Breast epithelium (tissue), 4 donors: Measurements from ENCODE around the gene PCDHA8. TPM values are rescaled to one million over a fixed set of nuclear protein-coding genes. Genes with fewer than 3 reads are reported as not detected.
A peak's percentile ranks its signal among the peaks of the same experiment; 100 is the strongest.

Experiments
- DNase-seq, 2 donors: peaks; one replicate each; pipeline ENCODE4 v3.0.0-alpha.2; 2019; ENCODE audit warnings: low spot score in 2 of 2
- H3K27ac ChIP-seq, 2 donors: fragments of 200-600 bp; sonication (generic) in 1 of 2; one replicate each; pipeline ENCODE4 v1.5.1; 2016 to 2019; ENCODE audit warnings: mild to moderate bottlenecking in 1 of 2
- H3K27me3 ChIP-seq, 2 donors: fragments of 200-600 bp; sonication (generic) in 1 of 2; one replicate each; pipeline versions ENCODE4 v1.5.1 to v1.6.0; 2017 to 2019; ENCODE audit warnings: control low read depth in 1 of 2, mild to moderate bottlenecking in 1 of 2
- H3K36me3 ChIP-seq: fragments of 200-600 bp; one replicate; pipeline ENCODE4 v1.5.1; 2019
- H3K4me1 ChIP-seq, 2 donors: fragments of 200-600 bp; sonication (generic); one replicate each; pipeline ENCODE4 v1.5.1; 2016 to 2019; ENCODE audit warnings: control low read depth in 1 of 2
- H3K4me3 ChIP-seq, 3 donors: fragments of 200-600 bp; sonication (generic); 1 replicate in 2 of 3; 2 replicates in 1 of 3; pipeline ENCODE4 v1.5.1; 2016 to 2019; ENCODE audit warnings: mild to moderate bottlenecking in 3 of 3, moderate library complexity in 2 of 3
- H3K9me3 ChIP-seq, 2 donors: fragments of 200-600 bp; sonication (generic) in 1 of 2; one replicate each; pipeline ENCODE4 v1.5.1; 2016 to 2019; ENCODE audit warnings: control low read depth in 1 of 2
- CTCF ChIP-seq, 3 donors: fragments of 450-650 bp; IDR thresholded peaks; one replicate each; pipeline ENCODE4 v1.5.1; 2016 to 2017; ENCODE audit warnings: antibody characterized with exemption in 3 of 3, mild to moderate bottlenecking in 3 of 3, moderate library complexity in 3 of 3
- POLR2A ChIP-seq: fragments of 450-650 bp; IDR thresholded peaks from one replicate; pipeline ENCODE4 v1.6.1; 2016; ENCODE audit warnings: antibody characterized with exemption, mild to moderate bottlenecking, moderate library complexity
- POLR2AphosphoS5 ChIP-seq, 3 donors: sonication (generic); formaldehyde crosslinking; IDR thresholded peaks; one replicate each; pipeline ENCODE4 v1.6.1; 2017; ENCODE audit warnings: antibody characterized with exemption in 3 of 3
- intact Hi-C: fragments of 100-400 bp; cut with DNase I; formaldehyde crosslinking; loops from one replicate; pipeline ENCODE4 v1.15.1; 2023; ENCODE audit warnings: low total_unique reads
- total RNA-seq, 3 donors: library from RNA; depleted of rRNA; stranded (reverse); fragments of >200 nt; gene quantifications; one replicate each; pipeline ENCODE4 v1.1.0, GENCODE V29; 2016

Gene PCDHA8
- total RNA-seq, 3 donors from 2014 or later = 0.32 to 0.98 (median 0.88) TPM

- Histone ChIP-seq H3K9me3 (peaks cover 29 to 50% of the 10 kb centered on the region in 2 donors), H3K4me1 (no peaks in the 10 kb centered on the region), H3K4me3 (peak within 1 kb of the TSS in 2 of 3 donors; percentile 49 to 61), H3K27me3 (peaks cover 0 to 3% of the 10 kb centered on the region in 2 donors), H3K27ac (peak within 1 kb of the TSS in 1 of 2 donors; percentile 63), H3K36me3 (no peaks in the 10 kb centered on the region)
- no peak for DNase-seq
- intact Hi-C loops = no loop called here
- TF ChIP-seq POLR2A (no peak), POLR2AphosphoS5 (IDR thresholded peaks at IDR 0.05) (no peak), CTCF (IDR thresholded peaks at IDR 0.05) (peak in 1 of 3 donors; percentile 38)
Observed at GRCh38 chr5:140855772-140856674, 15.0 kb downstream of the PCDHA8 start, which contains the start of gene PCDHA10. TSS of gene PCDHA10 (plus strand) at chr5:140855897. CDS start at chr5:140856049, 152 bp downstream.

- Histone ChIP-seq H3K4me1 (no peaks in the 10 kb centered on the region), H3K36me3 (no peaks in the 10 kb centered on the region), H3K4me3 (no peak overlapping the region), H3K27ac (no peak overlapping the region), H3K27me3 (peaks cover 0 to 3% of the 10 kb centered on the region in 2 donors), H3K9me3 (peaks cover 40 to 62% of the 10 kb centered on the region in 2 donors)
- no peak for TF ChIP-seq POLR2AphosphoS5 (IDR thresholded peaks at IDR 0.05)
- no peak for TF ChIP-seq POLR2A
- TF ChIP-seq CTCF (IDR thresholded peaks at IDR 0.05) = no peak
- no peak for DNase-seq
- intact Hi-C loops = no loop called here
Observed at GRCh38 chr5:140857177-140857986, 16.4 kb downstream of the PCDHA8 start.

DNA sequence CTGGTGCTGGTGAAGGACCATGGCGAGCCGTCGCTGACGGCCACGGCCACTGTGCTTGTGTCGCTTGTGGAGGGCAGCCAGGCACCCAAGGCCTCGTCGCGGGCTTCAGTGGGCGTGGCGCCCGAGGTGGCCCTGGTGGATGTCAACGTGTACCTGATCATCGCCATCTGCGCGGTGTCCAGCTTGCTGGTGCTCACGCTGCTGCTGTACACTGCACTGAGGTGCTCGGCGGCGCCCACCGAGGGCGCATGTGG lies 16.9 kb downstream of the PCDHA8 start:
- Histone ChIP-seq H3K27me3 (peaks cover 0 to 3% of the 10 kb centered on the region in 2 donors), H3K9me3 (peaks cover 45 to 67% of the 10 kb centered on the region in 2 donors), H3K4me1 (no peaks in the 10 kb centered on the region), H3K27ac (no peak overlapping the region), H3K4me3 (no peak overlapping the region), H3K36me3 (no peaks in the 10 kb centered on the region)
- intact Hi-C loops = no loop called here
- no peak for DNase-seq
- TF ChIP-seq CTCF (IDR thresholded peaks at IDR 0.05) (no peak), POLR2A (no peak), POLR2AphosphoS5 (IDR thresholded peaks at IDR 0.05) (no peak)

- no peaks in the 10 kb centered on the region for H3K4me1 ChIP-seq
- peaks cover 0 to 3% of the 10 kb centered on the region in 2 donors for H3K27me3 ChIP-seq
- no peaks in the 10 kb centered on the region for H3K36me3 ChIP-seq
- intact Hi-C loops = no loop called here
- no peak for DNase-seq
- H3K4me3 ChIP-seq = no peak overlapping the region
- no peak overlapping the region for H3K27ac ChIP-seq
- TF ChIP-seq CTCF (IDR thresholded peaks at IDR 0.05) (no peak), POLR2A (no peak), POLR2AphosphoS5 (IDR thresholded peaks at IDR 0.05) (no peak)
- H3K9me3 ChIP-seq = peaks cover 27 to 57% of the 10 kb centered on the region in 2 donors
Observed at GRCh38 chr5:140862441-140863295, 21.7 kb downstream of the PCDHA8 start.
